ENCODE data around the gene NCAPG2. TPM values are rescaled to one million over a fixed set of nuclear protein-coding genes. Genes with fewer than 3 reads are reported as not detected.
A peak's percentile ranks its signal among the peaks of the same experiment; 100 is the strongest.

The NCAPG2 gene
- total and polyA plus RNA-seq, 5 donors: 2.3 to 8.5 (median 5.8) TPM

- Histone ChIP-seq H3K27ac (ENCODE audit: low read length) (no peak overlapping the region), H3K27me3 (ENCODE audit: control insufficient read depth, insufficient read depth) (no peaks in the 10 kb centered on the region), H3K4me1 (ENCODE audit: control insufficient read depth, insufficient read depth, low read length) (no peaks in the 10 kb centered on the region), H3K4me3 (ENCODE audit: low read length) (no peak overlapping the region), H3K9me3 (ENCODE audit: control insufficient read depth, low read length) (no peaks in the 10 kb centered on the region)
- DNase-seq: no peak
- no peak for ATAC-seq
- 89% methylated on average over 10 of the region's 10 CpGs for WGBS
- intact Hi-C loops (cut with DNase I): no loop called here
These were observed 28.1 kb upstream of the NCAPG2 start for GRCh38 chr7:158732494-158733219.

DNA sequence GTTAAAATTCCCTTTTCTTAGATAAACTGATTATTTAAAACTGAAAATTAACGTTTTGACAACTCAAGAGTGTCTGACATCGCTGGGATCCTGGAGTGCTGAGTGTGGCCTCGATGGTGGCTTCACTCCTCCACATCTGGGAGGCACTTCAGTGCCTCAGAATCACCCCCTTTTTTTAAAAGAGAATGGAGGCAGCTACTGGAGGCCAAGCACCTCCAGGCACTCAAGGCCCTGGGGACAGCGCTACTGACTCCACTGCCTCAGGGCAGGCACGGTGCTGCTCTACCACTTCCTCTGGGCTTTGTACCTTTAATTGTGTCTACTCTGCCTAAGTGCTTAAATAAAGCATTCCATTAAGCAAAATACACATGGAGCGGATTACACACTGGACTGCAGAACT is 27.2 kb upstream of the NCAPG2 start:
- Histone ChIP-seq H3K4me3 (ENCODE audit: low read length) (no peak overlapping the region), H3K9me3 (ENCODE audit: control insufficient read depth, low read length) (no peaks in the 10 kb centered on the region), H3K27ac (ENCODE audit: low read length) (no peak overlapping the region), H3K4me1 (ENCODE audit: control insufficient read depth, insufficient read depth, low read length) (no peaks in the 10 kb centered on the region), H3K27me3 (ENCODE audit: control insufficient read depth, insufficient read depth) (no peaks in the 10 kb centered on the region)
- DNase-seq (no peak), ATAC-seq (no peak)
- intact Hi-C loops (cut with DNase I): no loop called here
- WGBS: 91% methylated on average over 6 of the region's 6 CpGs

DNA sequence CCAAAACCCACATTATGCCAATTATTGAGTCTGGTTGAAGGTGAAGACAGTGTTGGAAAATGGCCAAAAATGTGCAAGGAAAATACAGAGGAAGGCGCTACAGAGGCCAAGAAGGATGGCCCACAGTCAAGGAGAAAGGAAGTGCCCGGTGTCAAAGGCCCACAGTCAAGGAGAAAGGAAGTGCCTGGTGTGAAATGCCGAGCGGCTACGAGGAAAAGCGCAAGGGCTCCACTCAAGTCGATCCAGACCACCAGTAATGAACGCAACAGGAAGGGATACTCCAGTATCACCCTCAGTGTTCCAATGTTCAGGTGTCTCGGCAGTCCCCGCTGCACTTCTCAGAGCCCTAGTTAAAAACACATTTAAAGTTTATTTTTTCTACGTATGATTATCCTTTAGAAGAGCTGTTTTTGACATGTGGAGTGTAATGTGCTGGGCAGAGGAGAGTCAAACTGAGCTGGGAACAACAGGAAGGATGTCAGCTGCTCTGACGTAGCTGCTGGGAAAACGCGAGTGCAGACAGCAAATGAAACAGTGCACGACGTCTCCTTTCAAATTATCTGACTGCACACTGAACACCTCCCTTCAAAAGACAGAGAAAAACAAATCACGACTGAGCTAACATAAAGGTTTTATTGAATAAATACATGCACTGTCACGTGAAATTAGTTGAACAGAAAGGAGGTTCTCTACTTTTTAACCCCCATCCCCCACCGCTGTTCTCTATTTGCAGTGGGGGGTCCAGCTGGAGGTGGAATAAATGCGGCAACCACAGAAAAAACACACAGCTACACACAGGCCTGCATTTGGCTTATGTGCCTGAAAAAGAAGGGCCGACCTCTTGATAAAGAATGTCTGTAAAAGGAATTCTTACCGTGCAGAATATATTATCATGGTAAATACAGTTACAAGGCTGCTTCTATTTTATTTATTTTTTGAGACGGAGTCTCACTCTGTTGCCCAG is 26.1 kb upstream of the NCAPG2 start:
- intact Hi-C loops (cut with DNase I): no loop called here

GRCh38 chr7:158729646-158730382 is 25.2 kb upstream of the NCAPG2 start:
- intact Hi-C loops (cut with DNase I): no loop called here
- 89% methylated on average over 7 of the region's 7 CpGs for WGBS
- Histone ChIP-seq H3K27ac (ENCODE audit: low read length) (no peak overlapping the region), H3K4me1 (ENCODE audit: control insufficient read depth, insufficient read depth, low read length) (no peaks in the 10 kb centered on the region), H3K4me3 (ENCODE audit: low read length) (no peak overlapping the region), H3K27me3 (ENCODE audit: control insufficient read depth, insufficient read depth) (no peaks in the 10 kb centered on the region), H3K9me3 (ENCODE audit: control insufficient read depth, low read length) (no peaks in the 10 kb centered on the region)
- ATAC-seq (no peak), DNase-seq (no peak)

More for the DNA sequence above, 26.1 kb upstream of the NCAPG2 start:
- Histone ChIP-seq H3K4me1 (ENCODE audit: control insufficient read depth, insufficient read depth, low read length) (no peaks in the 10 kb centered on the region), H3K27ac (ENCODE audit: low read length) (no peak overlapping the region), H3K4me3 (ENCODE audit: low read length) (no peak overlapping the region), H3K27me3 (ENCODE audit: control insufficient read depth, insufficient read depth) (no peaks in the 10 kb centered on the region), H3K9me3 (ENCODE audit: control insufficient read depth, low read length) (no peaks in the 10 kb centered on the region)
- no peak for ATAC-seq
- no peak for DNase-seq
- 61% methylated on average over 23 of the region's 23 CpGs for WGBS

DNA sequence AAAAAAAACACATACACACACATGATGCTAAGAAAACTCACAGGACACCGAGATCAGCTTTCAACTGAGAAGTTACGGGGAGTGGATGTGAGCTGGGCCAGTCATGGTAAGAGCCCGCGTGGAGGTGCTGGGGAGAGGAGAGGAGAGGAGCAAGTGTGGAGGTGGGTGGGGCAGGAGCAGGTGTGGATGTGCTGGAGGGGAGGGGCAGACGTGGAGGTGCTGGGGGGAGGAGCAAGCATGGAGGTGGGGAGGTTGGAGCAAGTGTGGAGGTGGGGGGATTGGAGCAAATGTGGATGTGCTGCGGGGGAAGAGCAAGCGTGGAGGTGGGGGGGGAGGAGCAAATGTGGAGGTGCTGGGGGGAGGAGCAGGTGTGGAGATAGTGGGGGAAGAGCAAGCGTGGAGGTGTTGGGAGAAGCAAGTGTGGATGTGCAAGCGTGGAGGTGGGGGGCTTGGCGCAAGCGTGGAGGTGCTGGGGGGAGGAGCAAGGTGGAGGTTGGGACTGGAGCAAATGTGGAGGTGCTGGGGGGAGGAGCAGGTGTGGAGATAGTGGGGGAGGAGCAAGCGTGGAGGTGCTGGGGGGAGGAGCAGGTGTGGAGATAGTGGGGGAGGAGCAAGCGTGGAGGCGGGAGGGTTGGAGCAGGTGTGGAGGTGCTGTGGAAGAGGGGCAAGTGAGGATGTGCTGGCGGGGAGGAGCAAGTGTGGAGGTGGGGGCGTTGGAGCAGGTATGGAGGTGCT is 24.5 kb upstream of the NCAPG2 start:
- no peak overlapping the region for H3K27ac ChIP-seq (ENCODE audit: low read length)
- DNase-seq (peak in 1 of 3 donors; percentile 62), ATAC-seq (no peak)
- H3K4me1 ChIP-seq (ENCODE audit: control insufficient read depth, insufficient read depth, low read length): no peaks in the 10 kb centered on the region
- no peaks in the 10 kb centered on the region for H3K27me3 ChIP-seq (ENCODE audit: control insufficient read depth, insufficient read depth)
- no peaks in the 10 kb centered on the region for H3K9me3 ChIP-seq (ENCODE audit: control insufficient read depth, low read length)
- H3K4me3 ChIP-seq (ENCODE audit: low read length): no peak overlapping the region
- intact Hi-C loops (cut with DNase I): no loop called here
- WGBS: 93% methylated on average over 16 of the region's 16 CpGs

DNA sequence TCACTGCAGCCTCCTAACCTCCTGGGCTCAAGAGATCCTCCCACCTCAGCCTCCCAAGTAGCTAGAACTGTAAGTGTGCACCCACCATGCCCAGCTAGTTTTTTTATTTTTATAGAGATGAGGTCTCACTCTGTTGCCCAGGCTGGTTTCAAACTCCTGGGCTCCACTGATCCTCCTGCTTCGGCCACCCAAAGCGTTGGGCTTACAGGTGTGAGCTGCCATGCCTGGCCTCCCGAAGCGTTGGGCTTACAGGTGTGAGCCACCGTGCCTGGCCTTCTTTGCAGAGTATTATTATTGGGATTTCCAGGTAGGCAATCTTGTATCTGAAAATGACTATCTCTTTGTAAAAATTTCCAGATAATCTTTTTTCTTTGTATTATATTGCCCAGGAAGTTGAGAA is 23.1 kb upstream of the NCAPG2 start:
- no peak overlapping the region for H3K4me3 ChIP-seq (ENCODE audit: low read length)
- ATAC-seq (no peak), DNase-seq (no peak)
- H3K27ac ChIP-seq (ENCODE audit: low read length): no peak overlapping the region
- H3K9me3 ChIP-seq (ENCODE audit: control insufficient read depth, low read length): no peaks in the 10 kb centered on the region
- WGBS: 98% methylated on average over 5 of the region's 5 CpGs
- no peaks in the 10 kb centered on the region for H3K4me1 ChIP-seq (ENCODE audit: control insufficient read depth, insufficient read depth, low read length)
- intact Hi-C loops (cut with DNase I): no loop called here
- H3K27me3 ChIP-seq (ENCODE audit: control insufficient read depth, insufficient read depth): no peaks in the 10 kb centered on the region

DNA sequence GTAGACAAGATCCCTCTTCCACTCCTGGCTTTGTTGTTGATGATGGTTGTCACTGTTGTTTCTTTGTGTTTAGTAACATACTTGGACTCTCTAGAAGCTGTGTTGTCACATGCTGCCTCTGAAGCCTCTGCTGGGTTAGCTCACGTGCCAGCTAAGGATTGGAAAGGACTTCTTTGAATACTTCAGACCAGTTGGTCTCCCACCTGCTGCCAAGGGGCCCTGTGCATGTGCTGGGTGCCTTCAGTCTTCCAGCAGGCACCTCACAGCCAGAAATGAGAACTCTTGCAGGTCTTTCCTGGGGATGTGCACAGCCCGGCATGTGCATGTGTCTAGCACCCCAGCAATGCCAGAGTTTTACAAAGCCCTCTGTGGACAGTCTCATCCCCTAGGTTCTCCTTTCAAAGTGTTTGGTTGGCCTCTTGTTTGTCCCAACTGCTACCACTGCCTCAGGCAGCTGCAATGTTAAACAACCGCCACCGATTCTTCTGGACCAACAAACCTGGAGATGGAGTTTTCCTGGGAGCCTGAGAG is 21.7 kb upstream of the NCAPG2 start:
- 90% methylated on average over 4 of the region's 4 CpGs for WGBS
- Histone ChIP-seq H3K4me3 (ENCODE audit: low read length) (no peak overlapping the region), H3K27ac (ENCODE audit: low read length) (no peak overlapping the region), H3K4me1 (ENCODE audit: control insufficient read depth, insufficient read depth, low read length) (no peaks in the 10 kb centered on the region), H3K9me3 (ENCODE audit: control insufficient read depth, low read length) (no peaks in the 10 kb centered on the region), H3K27me3 (ENCODE audit: control insufficient read depth, insufficient read depth) (no peaks in the 10 kb centered on the region)
- DNase-seq (no peak), ATAC-seq (no peak)
- intact Hi-C loops (cut with DNase I): no loop called here

- no peak overlapping the region for H3K4me3 ChIP-seq (ENCODE audit: low read length)
- no peaks in the 10 kb centered on the region for H3K27me3 ChIP-seq (ENCODE audit: control insufficient read depth, insufficient read depth)
- intact Hi-C loops (cut with DNase I): no loop called here
- ATAC-seq (no peak), DNase-seq (no peak)
- H3K4me1 ChIP-seq (ENCODE audit: control insufficient read depth, insufficient read depth, low read length): no peaks in the 10 kb centered on the region
- 85% methylated on average over 4 of the region's 4 CpGs for WGBS
- H3K9me3 ChIP-seq (ENCODE audit: control insufficient read depth, low read length): no peaks in the 10 kb centered on the region
- H3K27ac ChIP-seq (ENCODE audit: low read length): no peak overlapping the region
These were observed 20.8 kb upstream of the NCAPG2 start for GRCh38 chr7:158725506-158725800.

GRCh38 chr7:158724658-158725505 is 20.3 kb upstream of the NCAPG2 start:
- no peak for DNase-seq

More at GRCh38 chr7:158724658-158725505, 20.3 kb upstream of the NCAPG2 start:
- no peaks in the 10 kb centered on the region for H3K4me1 ChIP-seq (ENCODE audit: control insufficient read depth, insufficient read depth, low read length)
- H3K4me3 ChIP-seq (ENCODE audit: low read length): no peak overlapping the region
- H3K27ac ChIP-seq (ENCODE audit: low read length): no peak overlapping the region
- H3K27me3 ChIP-seq (ENCODE audit: control insufficient read depth, insufficient read depth): no peaks in the 10 kb centered on the region
- WGBS: 90% methylated on average over 21 of the region's 21 CpGs
- intact Hi-C loops (cut with DNase I): no loop called here
- no peak for ATAC-seq
- H3K9me3 ChIP-seq (ENCODE audit: control insufficient read depth, low read length): no peaks in the 10 kb centered on the region

Data from right cardiac atrium (tissue), 5 donors.